Neutrophil (primary cell): Measurements from ENCODE around the gene VEGFB.

Experiments
- H3K27ac ChIP-seq: fragments of 200-600 bp; sonication (generic); 2 replicates; pipeline ENCODE4 v1.5.1; 2016; ENCODE audit warnings: mild to moderate bottlenecking, moderate library complexity
- H3K27me3 ChIP-seq: fragments of 200-600 bp; sonication (generic); 2 replicates; pipeline ENCODE4 v1.6.0; 2016; ENCODE audit warnings: mild to moderate bottlenecking
- H3K36me3 ChIP-seq: fragments of 200-600 bp; sonication (generic); 2 replicates; pipeline ENCODE4 v1.5.1; 2017
- H3K4me1 ChIP-seq, 2 experiments: fragments of 200-600 bp in 1 of 2; sonication (generic) in 1 of 2; 1 replicate in 1 of 2; 2 replicates in 1 of 2; pipeline versions ENCODE4 v1.5.1 to v1.6.1; 2013 to 2016; ENCODE audit warnings: low read depth in 1 of 2, low read length in 1 of 2, mild to moderate bottlenecking in 1 of 2, moderate library complexity in 1 of 2; ENCODE audit not compliant: control insufficient read depth in 1 of 2, insufficient read depth in 1 of 2
- H3K4me3 ChIP-seq, 2 experiments: fragments of 200-600 bp in 1 of 2; sonication (generic) in 1 of 2; 1 replicate in 1 of 2; 2 replicates in 1 of 2; pipeline ENCODE4 v1.5.1; 2013 to 2016; ENCODE audit warnings: low read depth in 1 of 2, low read length in 1 of 2, mild to moderate bottlenecking in 1 of 2, moderate library complexity in 1 of 2
- H3K9me3 ChIP-seq: fragments of 200-600 bp; sonication (generic); 2 replicates; pipeline ENCODE4 v1.5.1; 2016
- CTCF ChIP-seq: fragments of 200-600 bp; sonication (generic); IDR thresholded peaks from 2 replicates; pipeline ENCODE4 v1.5.1; 2016; ENCODE audit warnings: antibody characterized with exemption

The VEGFB gene

GRCh38 chr11:64247729-64248531, 13.5 kb downstream of the VEGFB start:
- no peak for TF ChIP-seq CTCF
- H3K27me3 ChIP-seq: peaks cover 16% of the 10 kb centered on the region
- no peaks in the 10 kb centered on the region for H3K36me3 ChIP-seq
- peaks cover 49 to 57% of the 10 kb centered on the region in 2 experiments for H3K4me1 ChIP-seq
- no peaks in the 10 kb centered on the region for H3K9me3 ChIP-seq
- H3K4me3 ChIP-seq: peak overlapping the region; percentile 76 to 85
- H3K27ac ChIP-seq: no peak overlapping the region

GRCh38 chr11:64248578-64248977, 14.2 kb downstream of the VEGFB start:
- Histone ChIP-seq H3K27ac (no peak overlapping the region), H3K4me3 (no peak overlapping the region), H3K27me3 (peaks cover 16% of the 10 kb centered on the region), H3K9me3 (no peaks in the 10 kb centered on the region), H3K36me3 (no peaks in the 10 kb centered on the region), H3K4me1 (peaks cover 47 to 59% of the 10 kb centered on the region in 2 experiments)
- TF ChIP-seq CTCF: no peak

GRCh38 chr11:64249038-64249437, 14.7 kb downstream of the VEGFB start:
- Histone ChIP-seq H3K27me3 (peaks cover 16% of the 10 kb centered on the region), H3K27ac (no peak overlapping the region), H3K4me1 (peaks cover 47 to 59% of the 10 kb centered on the region in 2 experiments), H3K4me3 (no peak overlapping the region), H3K36me3 (no peaks in the 10 kb centered on the region), H3K9me3 (no peaks in the 10 kb centered on the region)
- TF ChIP-seq CTCF: no peak

GRCh38 chr11:64249563-64250414, 15.4 kb downstream of the VEGFB start:
- H3K4me1 ChIP-seq: peaks cover 47 to 58% of the 10 kb centered on the region in 2 experiments
- no peak for TF ChIP-seq CTCF
- H3K27me3 ChIP-seq: peaks cover 16% of the 10 kb centered on the region
- no peak overlapping the region for H3K4me3 ChIP-seq
- no peak overlapping the region for H3K27ac ChIP-seq
- peaks cover 3% of the 10 kb centered on the region for H3K36me3 ChIP-seq
- H3K9me3 ChIP-seq: no peaks in the 10 kb centered on the region

GRCh38 chr11:64250415-64251015, 16.1 kb downstream of the VEGFB start:
- no peaks in the 10 kb centered on the region for H3K9me3 ChIP-seq
- H3K4me1 ChIP-seq: peaks cover 41 to 50% of the 10 kb centered on the region in 2 experiments
- no peak for TF ChIP-seq CTCF
- H3K27me3 ChIP-seq: peaks cover 16% of the 10 kb centered on the region
- peak overlapping the region; percentile 58 to 75 for H3K4me3 ChIP-seq
- peaks cover 10% of the 10 kb centered on the region for H3K36me3 ChIP-seq
- H3K27ac ChIP-seq: peak overlapping the region; percentile 46
